ENCODE measurements around the gene RITA1.
A peak's percentile ranks its signal among the peaks of the same experiment; 100 is the strongest.

The RITA1 gene

DNA sequence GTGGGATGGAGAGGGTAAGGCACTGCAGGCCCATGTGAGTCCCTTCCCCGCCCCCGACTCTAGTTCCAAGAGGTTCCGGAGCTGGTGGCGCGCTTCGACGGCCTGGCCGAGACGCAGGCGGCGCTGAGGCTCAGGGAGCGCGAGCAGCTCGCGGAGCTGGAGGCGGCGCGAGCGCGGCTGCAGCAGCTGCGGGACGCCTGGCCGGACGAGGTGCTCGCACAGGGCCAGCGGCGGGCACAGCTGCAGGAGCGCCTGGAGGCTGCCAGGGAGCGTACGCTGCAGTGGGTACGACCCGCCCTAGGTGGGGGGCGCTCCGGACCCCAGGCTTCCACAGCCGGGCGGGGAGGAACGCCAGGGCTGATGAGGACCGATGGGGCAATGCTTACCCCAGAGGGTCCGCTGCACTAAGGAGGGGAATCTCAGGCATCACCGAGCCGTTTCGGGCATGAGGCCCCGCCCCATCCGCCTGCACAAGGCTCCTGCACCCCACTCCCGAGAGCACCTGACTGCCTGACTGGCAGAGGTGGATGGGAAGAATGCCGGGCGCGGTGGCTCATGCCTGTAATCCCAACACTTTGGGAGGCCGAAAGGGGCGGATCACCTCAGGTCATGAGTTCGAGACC, 31.1 kb upstream of the RITA1 start:
- no peak for DNase-seq

DNA sequence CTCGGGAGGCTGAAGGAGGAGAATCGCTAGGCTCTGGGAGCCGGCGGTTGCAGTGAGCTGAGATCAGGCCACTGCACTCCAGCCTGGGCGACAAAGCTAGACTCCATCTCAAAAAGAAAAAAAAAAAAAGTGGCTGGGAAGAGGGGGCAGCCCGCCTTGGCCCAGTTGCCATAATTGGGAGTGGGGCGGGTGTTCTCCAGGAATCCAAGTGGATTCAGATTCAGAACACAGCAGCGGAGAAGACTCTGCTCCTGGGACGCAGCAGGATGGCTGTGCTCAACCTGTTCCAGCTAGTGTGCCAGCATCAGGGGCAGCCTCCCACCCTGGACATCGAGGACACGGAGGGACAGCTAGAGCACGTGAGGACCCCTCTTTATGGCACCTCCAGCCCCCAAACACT, 30.5 kb upstream of the RITA1 start:
- no peak for DNase-seq

DNA sequence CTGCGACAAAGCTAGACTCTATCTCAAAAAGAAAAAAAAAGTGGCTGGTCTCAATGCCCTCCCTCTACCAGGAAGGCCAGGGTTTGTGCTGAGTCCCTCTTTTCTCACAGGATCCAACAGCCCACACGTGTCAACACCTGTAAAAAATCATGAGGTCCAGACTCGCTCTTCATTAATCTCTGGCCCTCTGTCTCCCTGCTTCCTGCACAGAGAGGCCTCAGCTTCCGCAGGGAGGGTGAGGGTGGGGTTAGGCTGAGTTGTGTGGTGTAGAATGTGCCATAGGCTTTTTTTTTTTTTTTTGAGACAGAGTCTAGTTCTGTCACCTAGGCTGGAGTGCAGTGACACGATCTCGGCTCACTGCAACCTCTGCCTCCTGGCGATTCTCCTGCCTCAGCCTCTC, 29.9 kb upstream of the RITA1 start:
- DNase-seq = no peak

DNA sequence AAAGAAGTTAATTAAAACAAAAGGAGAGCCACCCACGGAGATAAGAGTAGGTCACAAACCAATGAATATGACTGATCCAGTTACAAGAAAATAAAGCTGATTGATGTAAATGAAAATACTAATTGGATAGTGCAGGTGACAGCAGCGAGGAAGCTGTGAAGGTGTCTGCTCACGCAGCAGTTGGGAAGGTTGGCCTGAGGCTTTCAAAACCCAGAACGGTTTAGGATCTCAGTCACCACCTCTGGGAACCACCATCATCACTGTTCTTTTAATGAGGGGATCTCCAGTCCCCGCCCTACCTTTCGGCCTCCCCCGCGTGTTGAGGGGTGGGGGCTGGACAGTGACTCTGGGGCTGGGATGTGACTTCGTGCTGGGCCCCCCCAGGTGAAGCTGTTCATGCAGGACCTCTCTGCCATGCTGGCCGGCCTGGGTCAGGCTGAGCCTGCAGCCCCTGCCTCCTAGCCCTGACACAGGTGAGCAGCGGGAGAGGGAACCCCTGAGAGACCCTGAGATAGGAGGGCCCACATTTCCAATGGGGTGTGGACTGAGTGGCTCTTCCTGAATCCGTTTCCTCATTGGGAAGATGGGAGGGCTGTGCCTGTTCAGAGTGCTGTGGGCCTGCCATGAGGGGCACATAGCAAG, 28.2 kb upstream of the RITA1 start:
- DNase-seq = no peak

DNA sequence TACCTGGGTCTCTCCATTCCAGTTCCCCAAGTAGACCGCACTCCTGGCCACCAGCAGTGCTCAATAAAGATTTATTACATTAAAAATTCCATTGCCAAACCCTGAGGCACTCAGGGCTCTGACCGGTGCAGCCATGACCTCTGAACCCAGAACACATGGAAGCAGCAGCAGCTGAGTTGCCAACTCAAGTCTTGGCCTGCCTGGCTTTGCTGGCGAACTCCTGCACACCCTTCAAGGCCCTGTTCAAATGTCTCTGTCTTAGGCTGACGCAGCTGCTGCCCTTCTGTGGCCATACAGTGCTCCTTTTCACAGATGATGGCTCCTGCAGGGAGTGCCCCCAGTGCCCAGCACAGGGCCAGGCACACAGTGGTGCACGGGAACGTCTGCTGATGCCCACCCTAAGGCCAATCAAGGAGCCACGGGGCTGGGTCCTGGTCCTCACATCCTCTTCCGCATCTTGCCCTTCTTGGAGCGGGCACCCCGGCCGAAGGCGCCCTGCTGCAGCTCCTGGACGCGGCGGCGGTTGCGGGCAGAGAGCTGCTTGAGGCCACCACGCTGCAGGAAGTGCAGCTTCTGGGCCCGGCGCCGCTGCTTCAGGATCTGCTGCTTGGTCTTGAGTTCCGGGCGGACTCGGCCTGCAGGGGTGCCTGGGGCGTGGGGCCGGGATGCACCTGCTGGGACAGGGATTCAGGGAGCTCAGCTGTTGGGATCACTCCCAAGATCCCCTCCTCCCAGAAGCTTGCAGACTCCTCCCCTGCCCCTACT, 26.9 kb upstream of the RITA1 start:
- no peak for DNase-seq

DNA sequence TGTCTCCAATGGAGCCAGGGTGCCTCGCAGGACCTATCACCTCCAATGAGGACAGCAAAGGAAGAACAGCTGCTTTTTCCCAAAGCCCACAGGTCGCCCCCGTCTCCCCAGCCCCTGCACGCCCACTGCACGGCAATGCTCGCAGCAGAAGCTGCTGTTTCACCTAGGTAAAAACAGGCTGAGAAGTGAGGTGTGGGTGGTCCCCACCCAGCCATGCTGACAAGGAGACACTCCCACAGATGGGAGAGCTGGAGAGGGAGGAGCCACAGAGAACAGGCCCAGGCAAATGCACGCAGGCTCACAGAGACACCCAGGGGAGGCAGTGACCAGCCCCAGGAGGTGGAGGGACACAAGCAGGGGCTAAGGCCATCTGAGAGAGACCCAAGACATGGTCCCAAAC, 25.6 kb upstream of the RITA1 start:
- DNase-seq = no peak

DNA sequence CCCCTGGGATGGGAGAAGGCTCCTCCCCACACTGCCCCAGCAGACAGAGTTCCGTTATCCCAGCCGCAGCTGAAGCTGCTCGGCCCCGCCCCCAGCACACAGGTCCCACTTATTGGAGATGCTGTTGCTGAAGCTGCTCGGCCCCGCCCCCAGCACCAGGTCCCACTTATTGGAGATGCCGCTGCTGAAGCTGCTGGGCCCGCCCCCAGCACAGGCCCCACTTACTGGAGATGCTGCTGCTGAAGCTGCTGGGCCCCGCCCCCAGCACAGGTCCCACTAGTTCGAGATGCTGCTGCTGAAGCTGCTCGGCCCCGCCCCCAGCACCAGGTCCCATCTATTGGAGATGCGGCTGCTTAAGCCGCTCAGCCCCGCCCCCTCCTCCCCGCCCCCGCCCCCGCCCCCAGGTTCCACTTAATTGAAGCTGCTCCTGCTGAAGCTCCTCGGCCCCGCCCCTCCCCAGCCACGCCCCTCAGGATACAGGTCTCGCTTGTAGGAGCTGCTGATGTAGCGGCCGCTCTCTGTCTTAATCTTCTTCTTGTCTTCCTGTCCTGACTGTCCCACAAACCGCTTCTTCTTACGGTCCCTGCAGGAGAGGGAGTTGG, 24.0 kb upstream of the RITA1 start:
- DNase-seq = no peak

DNA sequence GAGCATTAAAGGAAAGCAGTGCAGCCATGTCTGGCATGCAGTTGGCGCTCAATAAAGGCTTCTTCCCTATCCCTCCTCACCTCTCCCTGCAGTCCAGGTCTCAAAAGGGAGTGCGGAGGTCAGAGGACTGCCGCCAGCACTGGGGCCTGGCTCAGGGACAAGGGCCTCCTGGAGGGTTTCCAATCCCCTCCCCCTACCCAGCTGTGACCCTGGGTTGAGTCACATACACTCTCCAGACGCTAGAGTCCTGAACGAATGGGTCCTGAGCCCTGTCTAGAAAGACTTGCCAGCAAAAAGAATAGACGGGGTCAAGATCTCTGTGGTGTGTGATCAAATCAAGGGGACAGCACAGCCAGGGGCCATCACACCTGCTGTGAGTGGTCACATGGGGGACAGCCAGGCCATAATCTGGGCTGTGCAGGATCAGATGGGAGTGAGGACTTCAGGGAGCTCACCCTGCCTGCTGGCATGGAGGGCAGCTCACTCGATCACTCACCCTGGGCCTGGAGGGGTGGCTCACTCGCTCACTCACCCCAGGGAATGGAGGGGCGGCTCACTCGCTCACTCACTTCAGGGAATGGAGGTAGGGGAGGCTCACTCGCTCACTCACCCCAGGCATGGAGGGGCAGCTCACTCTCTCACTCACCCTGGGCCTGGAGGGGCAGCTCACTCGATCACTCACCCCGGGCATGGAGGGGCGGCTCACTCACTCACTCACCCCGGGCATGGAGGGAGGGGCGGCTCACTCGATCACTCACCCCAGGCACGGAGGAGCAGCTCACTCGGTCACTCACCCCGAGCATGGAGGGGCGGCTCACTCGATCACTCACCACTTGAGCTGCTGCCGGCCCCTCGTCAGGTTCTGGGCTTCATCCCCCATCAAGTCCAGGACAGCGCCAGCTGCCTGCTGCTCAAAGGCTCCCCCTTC, 23.2 kb upstream of the RITA1 start:
- DNase-seq = no peak

DNA sequence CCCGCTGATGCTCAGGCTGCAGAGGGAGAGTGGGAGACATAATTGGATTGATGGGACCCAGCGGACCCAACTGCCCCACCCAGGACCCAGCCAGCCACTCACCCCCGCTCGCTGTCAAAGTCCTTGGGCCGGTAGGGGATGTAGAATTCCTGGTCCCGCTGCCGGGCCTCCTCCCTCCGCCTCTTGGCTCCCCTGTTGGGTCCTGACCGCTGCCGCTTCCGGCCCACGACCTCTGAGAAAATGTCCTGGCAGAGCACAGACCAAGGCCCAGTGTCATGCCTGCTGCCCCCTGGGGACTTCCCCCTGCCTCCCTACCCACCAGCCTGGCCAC, 22.5 kb upstream of the RITA1 start:
- DNase-seq = no peak

DNA sequence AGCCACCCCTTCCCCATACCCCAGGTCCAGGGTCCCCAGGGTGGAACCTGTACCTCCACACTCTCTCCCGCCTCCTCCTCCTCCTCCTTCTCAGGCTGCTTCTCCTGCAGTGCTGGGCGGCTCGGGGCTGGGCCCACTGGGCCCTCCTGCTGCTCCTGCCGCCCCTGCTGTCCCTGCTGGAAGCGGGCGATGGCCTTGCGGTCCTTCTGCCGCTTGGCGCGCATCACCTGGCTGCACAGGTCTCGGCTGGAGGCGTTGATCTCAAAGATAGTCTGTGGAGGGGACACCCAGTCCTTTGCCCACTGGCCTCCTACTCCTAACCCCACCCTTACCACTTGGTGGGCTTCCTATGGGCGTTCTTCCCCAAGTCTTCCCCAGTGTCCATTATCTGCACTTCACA, 21.5 kb upstream of the RITA1 start:
- no peak for DNase-seq

DNA sequence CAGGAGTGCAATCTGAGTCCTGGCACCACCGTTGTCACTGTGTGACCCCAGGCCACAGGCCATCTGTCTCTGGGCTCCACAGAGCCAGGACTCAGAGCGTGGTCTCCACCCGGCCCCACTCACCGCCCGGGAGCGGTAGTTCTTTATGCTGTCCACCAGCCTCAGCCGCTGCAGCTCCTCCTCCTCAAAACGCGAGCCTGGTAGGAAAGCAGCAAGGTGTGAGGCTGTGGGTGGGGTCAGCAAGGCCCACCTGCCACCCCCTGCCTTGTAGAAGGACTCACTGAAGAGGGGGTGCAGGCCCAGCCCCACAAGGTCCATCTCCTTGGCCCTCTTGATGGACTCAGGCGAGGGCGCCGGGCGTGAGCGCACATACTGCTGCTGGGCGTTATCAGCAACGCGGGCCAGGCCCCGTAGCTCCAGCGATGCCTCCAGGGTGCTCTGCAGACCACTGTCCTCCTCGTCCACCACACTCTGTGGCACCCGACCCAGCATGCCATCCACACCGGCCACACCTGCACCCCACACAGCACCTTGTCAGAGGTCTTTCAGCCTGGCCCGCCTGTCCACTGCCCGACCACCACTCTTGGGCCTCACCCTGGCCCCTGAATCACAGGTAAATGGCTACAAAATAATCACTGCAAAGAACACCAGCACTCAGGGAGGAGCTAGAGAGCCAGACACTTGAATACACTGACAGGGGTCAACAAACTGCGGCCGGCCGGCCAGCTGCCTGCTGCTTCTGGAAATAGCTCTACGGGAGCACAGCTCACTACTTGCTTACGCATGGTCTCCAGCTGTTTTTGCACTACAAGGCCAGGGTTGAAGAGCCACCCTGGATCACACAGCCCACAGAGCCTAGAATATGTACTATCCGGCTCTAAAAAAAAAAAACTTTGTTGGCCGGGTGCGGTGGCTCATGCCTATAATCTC, 19.7 kb upstream of the RITA1 start:
- DNase-seq = no peak

DNA sequence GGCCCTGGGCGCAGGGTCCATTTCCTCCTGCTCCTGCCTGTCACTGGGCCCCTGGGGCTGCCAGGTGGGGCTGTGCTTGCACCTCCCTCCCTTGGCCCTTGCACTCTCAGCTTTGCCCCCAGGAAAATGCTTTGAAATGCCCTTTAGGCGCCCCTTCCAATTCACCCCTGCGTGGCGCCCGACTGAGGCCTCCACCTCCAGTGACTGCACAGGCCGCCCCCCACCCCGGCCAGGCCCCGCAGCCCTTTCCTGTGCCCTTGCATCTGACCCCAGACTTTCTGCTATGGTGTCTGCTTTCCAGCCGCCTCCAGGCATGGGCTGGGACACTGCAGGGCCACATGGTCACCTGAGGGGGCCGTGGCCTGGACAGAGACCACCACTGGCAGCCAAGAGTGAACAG, 17.7 kb upstream of the RITA1 start:
- no peak for DNase-seq

DNA sequence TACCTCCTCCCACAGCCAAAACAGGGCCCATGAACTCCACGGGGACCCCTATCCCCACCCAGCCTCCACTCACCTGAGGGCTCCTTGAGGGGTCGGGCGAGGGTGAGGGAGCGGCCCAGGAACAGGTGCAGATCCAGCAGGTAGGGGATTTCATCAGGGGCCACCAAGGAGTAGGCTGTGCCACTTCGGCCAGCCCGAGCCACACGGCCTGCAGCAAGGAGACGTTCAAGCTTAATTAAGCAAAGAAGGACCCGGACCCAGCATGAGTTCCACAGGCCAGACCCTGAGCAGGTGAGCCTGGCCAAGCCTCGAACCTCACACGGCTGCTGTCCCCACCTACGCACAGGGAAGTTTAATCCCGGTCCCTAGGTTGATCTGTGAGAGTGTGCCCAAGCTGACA, 15.8 kb upstream of the RITA1 start:
- DNase-seq = no peak

DNA sequence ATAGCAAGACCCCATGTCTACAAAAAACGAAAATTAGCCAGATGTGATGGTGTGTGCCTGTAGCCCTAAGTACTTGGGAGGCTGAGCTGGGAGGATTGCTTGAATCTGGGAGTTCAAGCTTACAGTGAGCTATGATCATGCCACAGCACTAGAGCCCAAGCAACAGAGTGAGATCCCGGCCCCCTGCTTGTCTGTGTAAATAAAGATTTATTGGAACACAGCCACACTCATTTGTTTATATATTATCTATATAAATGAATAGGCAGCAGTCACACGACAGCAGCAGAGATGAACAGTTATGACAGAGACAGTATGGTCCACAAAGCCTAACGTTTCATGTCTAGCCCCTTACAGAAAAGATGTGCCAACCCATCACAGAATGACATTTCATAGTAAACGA, 15.1 kb upstream of the RITA1 start:
- DNase-seq = no peak

DNA sequence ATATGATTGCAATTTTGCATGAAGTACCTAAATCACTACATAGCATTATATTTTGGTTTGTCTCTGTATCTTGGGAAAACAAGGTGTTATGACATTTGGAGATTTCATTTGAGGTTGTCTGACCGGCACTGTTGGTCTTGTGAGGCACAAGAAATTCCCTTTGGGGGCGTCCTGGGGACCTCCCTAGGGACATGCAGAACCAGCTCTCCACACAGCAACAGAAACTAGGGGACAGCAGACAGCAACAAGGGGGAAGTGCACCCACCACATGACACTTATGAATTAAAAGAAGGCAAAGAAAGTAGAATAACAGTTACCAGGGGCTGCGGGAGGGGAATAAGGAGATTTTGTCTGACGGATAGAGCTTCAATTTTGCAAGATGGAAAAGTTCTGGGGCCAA, 14.6 kb upstream of the RITA1 start:
- DNase-seq = no peak

DNA sequence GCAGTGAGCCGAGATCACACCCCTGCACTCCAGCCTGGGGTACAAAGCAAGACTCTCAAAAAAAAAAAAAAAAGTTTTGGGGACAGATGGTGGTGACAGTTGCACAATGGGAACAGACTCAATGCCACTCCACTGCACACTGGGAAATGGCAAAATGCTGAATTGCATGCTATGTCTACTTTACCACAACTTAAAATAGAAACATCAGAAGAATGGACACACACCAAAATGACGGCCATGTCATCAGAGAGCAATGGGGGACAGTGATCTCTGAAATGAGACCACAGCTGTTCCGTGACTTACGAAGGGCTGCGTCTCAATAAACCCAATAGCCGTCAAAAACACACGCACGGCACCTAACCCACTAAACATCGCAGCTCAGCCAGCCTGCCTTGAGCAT, 14.0 kb upstream of the RITA1 start:
- no peak for DNase-seq

DNA sequence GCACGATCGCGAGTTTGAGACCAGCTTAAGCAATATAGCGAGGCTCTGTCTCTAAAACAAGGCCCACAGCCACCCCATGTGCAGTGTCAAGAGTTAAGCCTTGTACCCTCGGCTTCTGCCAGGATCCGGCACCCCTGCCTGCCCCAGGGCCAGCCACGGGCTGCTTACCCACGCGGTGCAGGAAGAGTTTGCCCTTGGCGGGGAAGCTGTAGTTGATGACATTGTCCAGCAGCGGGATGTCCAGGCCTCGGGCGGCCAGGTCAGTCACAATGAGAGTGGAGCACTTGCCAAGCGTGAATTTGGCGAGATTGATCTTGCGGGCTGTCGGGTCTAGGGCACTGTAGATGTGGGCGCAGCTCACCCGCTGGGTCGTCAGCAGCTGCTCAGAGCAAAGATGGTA, 13.3 kb upstream of the RITA1 start:
- no peak for DNase-seq

DNA sequence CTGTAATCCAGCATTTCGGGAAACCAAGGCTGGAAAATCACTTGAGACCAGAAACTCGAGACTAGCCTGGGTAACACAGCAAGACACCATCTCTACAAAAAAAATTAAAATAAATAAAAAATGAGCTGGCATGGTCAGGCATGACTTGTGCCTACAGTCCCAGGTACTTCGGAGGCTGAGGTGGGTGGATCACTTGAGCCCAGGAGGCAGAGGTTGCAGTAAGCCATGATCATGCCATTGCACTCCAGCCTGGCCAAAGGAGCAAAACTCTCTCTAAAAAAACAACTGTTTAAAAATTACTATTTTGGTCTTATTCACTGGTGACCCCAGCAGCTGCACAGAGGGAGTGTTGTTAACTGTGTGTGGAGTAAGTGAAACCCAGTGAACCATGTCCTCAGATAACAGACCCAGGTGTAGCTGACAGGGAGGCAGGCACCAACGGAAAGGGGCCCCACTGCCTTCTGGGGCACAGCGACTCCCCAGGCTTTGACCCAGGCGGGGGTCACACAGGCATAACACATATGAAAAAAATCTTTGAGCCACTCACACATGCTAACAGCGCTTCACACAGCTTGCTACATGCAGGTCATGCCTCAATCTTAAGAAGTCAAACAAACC, 12.3 kb upstream of the RITA1 start:
- no peak for DNase-seq

DNA sequence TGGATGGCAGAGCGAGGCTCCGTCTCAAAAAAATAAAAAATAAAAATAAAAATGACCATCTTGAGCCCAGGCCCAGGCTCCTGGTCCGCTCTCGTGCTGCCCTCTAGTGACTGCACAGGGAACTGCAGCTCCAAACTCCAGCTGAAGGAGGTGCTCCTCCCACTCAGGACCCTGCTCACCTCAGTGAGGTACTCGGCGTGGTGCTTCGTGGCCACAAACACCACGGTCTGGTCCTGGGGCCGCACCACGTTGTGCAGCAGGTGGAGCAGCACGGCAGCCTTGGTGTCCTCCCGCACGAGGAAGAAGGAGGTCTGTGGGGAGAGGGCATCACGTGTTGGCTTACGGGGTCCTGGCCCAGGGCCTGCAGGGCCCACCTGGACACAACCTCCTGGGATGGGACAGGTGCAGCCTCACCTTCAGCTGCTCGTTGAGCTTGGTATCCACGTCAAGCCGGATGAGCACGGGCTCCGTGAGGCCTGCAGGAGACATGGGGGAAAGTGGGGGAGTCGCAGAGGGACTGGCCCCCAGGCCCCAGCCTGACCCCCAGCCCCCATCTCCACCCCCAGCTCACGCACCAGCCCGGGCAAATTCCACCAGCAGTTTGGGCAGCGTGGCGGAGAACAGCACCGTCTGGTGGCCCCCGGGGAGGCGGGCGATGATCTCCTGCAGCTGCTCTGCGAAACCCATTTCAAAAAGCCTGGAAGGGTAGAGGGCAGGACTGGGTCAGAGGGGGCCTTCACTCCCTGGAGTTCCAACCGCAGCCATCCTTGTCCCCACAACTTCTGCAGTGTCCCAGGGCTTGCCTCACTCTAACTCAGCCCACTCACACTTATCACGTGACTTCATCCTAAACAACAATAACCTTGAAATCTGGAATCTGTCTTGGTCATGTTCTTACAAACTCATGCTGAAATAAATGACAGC, 10.8 kb upstream of the RITA1 start:
- peak; percentile 6 for DNase-seq

DNA sequence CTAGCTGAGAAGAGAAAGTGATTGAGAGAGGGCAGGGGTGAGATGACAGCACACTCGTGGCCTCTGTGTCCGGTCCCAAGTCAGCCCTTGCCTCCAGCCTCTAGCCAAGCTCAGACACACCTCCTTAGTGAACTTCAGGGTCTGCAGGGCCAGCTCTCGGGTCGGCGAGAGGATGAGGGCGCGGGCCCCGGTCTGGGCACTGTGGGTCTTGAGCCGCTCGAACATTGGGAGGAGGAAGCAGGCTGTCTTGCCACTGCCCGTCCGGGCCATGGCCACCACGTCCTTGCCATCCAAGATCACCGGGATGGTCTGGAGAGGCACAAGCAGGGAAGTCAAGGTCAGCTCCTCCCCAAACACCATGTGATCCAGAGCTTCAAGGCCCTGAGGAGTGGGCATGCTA, 6.5 kb upstream of the RITA1 start:
- no peak for DNase-seq
